Thoracic aorta (tissue), 2 donors: Measurements from ENCODE around the gene BRMS1L. TPM values are rescaled to one million over a fixed set of nuclear protein-coding genes. Genes with fewer than 3 reads are reported as not detected.

Experiments
- ATAC-seq: fragments of 150-250 bp; one replicate; pipeline ENCODE4 v1.8.0; 2017; ENCODE audit warnings: low read depth; ENCODE audit not compliant: insufficient number of reproducible peaks, low FRiP score
- DNase-seq: peaks from one replicate; pipeline ENCODE4 v3.0.0-alpha.2; 2020; ENCODE audit warnings: low spot score
- H3K27ac ChIP-seq, 2 donors: fragments of 200-600 bp; sonication (generic); 1 replicate in 1 of 2; 2 replicates in 1 of 2; pipeline ENCODE4 v1.5.1; 2016; ENCODE audit warnings: mild to moderate bottlenecking in 2 of 2, moderate library complexity in 2 of 2
- H3K27me3 ChIP-seq: fragments of 200-600 bp; sonication (generic); replicated peaks from 2 replicates; pipeline ENCODE4 v1.6.0; 2016; ENCODE audit warnings: mild to moderate bottlenecking; ENCODE audit not compliant: insufficient read depth
- H3K36me3 ChIP-seq: fragments of 200-600 bp; sonication (generic); one replicate; pipeline ENCODE4 v1.5.1; 2016
- H3K4me1 ChIP-seq, 2 donors: fragments of 200-600 bp; sonication (generic); 1 replicate in 1 of 2; 2 replicates in 1 of 2; pipeline versions ENCODE4 v1.5.1 to v1.6.0; 2016; ENCODE audit warnings: low read depth in 2 of 2, mild to moderate bottlenecking in 1 of 2; ENCODE audit not compliant: control insufficient read depth in 1 of 2
- H3K4me3 ChIP-seq: fragments of 200-600 bp; sonication (generic); 2 replicates; pipeline ENCODE4 v1.5.1; 2016; ENCODE audit warnings: mild to moderate bottlenecking
- H3K9me3 ChIP-seq: fragments of 200-600 bp; sonication (generic); 2 replicates; pipeline ENCODE4 v1.5.1; 2016
- CTCF ChIP-seq: fragments of 200-600 bp; sonication (generic); IDR thresholded peaks from one replicate; pipeline ENCODE4 v1.5.1; 2019; ENCODE audit warnings: antibody characterized with exemption
- total RNA-seq, 2 donors: library from RNA; depleted of rRNA; stranded (reverse); fragments of >200 nt; gene quantifications; one replicate each; pipeline versions ENCODE4 v1.1.0 to v1.2.3, GENCODE V29; 2016

The BRMS1L gene
- total RNA-seq, 2 donors from 2014 or later, result 5.0 to 12.8 TPM

- Histone ChIP-seq H3K4me1 (no peaks in the 10 kb centered on the region), H3K36me3 (no peaks in the 10 kb centered on the region), H3K9me3 (peaks cover 3% of the 10 kb centered on the region), H3K4me3 (no peak overlapping the region), H3K27ac (no peak overlapping the region), H3K27me3 (no peaks in the 10 kb centered on the region)
- DNase-seq (no peak), ATAC-seq (no peak)
- TF ChIP-seq CTCF, result no peak
Measured at GRCh38 chr14:35897616-35898111, 71.5 kb downstream of the BRMS1L start.

GRCh38 chr14:35898217-35898775 is 72.2 kb downstream of the BRMS1L start:
- DNase-seq, result no peak
- H3K4me1 ChIP-seq, result no peaks in the 10 kb centered on the region
- no peak overlapping the region for H3K27ac ChIP-seq
- no peak for ATAC-seq
- H3K36me3 ChIP-seq, result no peaks in the 10 kb centered on the region
- no peak for TF ChIP-seq CTCF
- H3K27me3 ChIP-seq, result no peaks in the 10 kb centered on the region
- no peak overlapping the region for H3K4me3 ChIP-seq
- peaks cover 3% of the 10 kb centered on the region for H3K9me3 ChIP-seq

- H3K4me3 ChIP-seq, result no peak overlapping the region
- no peak for ATAC-seq
- H3K9me3 ChIP-seq, result no peaks in the 10 kb centered on the region
- H3K36me3 ChIP-seq, result no peaks in the 10 kb centered on the region
- no peaks in the 10 kb centered on the region for H3K4me1 ChIP-seq
- no peak for DNase-seq
- H3K27ac ChIP-seq, result no peak overlapping the region
- TF ChIP-seq CTCF, result no peak
- H3K27me3 ChIP-seq, result no peaks in the 10 kb centered on the region
Measured at GRCh38 chr14:35900741-35901140, 74.6 kb downstream of the BRMS1L start.

- ATAC-seq, result no peak
- no peaks in the 10 kb centered on the region for H3K9me3 ChIP-seq
- no peak overlapping the region for H3K4me3 ChIP-seq
- H3K4me1 ChIP-seq, result no peaks in the 10 kb centered on the region
- H3K36me3 ChIP-seq, result no peaks in the 10 kb centered on the region
- no peak for TF ChIP-seq CTCF
- no peaks in the 10 kb centered on the region for H3K27me3 ChIP-seq
- no peak overlapping the region for H3K27ac ChIP-seq
- no peak for DNase-seq
Measured at GRCh38 chr14:35909665-35910064, 83.5 kb downstream of the BRMS1L start.

GRCh38 chr14:35910191-35910590 is 84.1 kb downstream of the BRMS1L start:
- ATAC-seq (no peak), DNase-seq (no peak)
- H3K4me1 ChIP-seq, result no peaks in the 10 kb centered on the region
- no peak overlapping the region for H3K27ac ChIP-seq
- no peak for TF ChIP-seq CTCF
- no peaks in the 10 kb centered on the region for H3K27me3 ChIP-seq
- H3K9me3 ChIP-seq, result no peaks in the 10 kb centered on the region
- H3K36me3 ChIP-seq, result no peaks in the 10 kb centered on the region
- no peak overlapping the region for H3K4me3 ChIP-seq
